Cardiac fibroblast (primary cell): ENCODE data around the gene RGL1.

Experiments
- DNase-seq, 2 donors: peaks; one replicate each; pipeline versions ENCODE4 v3.0.0 to v3.0.0-alpha.2; 2010; ENCODE audit warnings: low read depth in 2 of 2
- H3K4me3 ChIP-seq, 2 donors: replicated peaks in 1 of 2; 1 replicate in 1 of 2; 2 replicates in 1 of 2; pipeline ENCODE4 v1.5.1; 2011; ENCODE audit warnings: low read depth in 2 of 2, low read length in 2 of 2, mild to moderate bottlenecking in 2 of 2, moderate library complexity in 1 of 2
- TF ChIP-seq, protein P1 (sequence below): IDR thresholded peaks from one replicate; pipeline ENCODE4 v1.5.1; 2011; ENCODE audit warnings: low read depth, mild to moderate bottlenecking, low read length, inconsistent platforms

RGL1 gene

DNA sequence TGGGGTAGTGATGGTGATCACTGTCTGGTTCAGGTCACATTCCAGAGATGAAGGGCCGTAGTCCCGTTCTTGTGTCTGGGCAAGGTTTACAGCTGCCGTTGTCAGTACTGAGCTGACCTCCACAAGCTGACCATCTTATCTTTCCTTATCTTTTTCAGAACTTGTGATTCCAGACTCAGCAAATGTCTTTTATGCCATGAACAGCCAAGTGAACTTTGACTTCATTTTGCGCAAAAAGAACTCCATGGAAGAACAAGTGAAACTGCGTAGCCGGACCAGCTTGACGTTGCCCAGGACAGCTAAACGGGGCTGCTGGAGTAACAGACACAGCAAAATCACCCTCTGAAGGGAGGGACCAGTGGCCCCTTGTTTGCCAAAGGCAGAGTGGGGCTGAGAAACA is 121.0 kb downstream of the RGL1 start:
- no peak for DNase-seq
- no peak overlapping the region for H3K4me3 ChIP-seq
- TF ChIP-seq, protein P1, sequence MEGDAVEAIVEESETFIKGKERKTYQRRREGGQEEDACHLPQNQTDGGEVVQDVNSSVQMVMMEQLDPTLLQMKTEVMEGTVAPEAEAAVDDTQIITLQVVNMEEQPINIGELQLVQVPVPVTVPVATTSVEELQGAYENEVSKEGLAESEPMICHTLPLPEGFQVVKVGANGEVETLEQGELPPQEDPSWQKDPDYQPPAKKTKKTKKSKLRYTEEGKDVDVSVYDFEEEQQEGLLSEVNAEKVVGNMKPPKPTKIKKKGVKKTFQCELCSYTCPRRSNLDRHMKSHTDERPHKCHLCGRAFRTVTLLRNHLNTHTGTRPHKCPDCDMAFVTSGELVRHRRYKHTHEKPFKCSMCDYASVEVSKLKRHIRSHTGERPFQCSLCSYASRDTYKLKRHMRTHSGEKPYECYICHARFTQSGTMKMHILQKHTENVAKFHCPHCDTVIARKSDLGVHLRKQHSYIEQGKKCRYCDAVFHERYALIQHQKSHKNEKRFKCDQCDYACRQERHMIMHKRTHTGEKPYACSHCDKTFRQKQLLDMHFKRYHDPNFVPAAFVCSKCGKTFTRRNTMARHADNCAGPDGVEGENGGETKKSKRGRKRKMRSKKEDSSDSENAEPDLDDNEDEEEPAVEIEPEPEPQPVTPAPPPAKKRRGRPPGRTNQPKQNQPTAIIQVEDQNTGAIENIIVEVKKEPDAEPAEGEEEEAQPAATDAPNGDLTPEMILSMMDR, result no peak

GRCh38 chr1:183926983-183927382 is 122.1 kb downstream of the RGL1 start:
- TF ChIP-seq, protein P1, result no peak
- DNase-seq, result peak; percentile 69 to 79
- no peak overlapping the region for H3K4me3 ChIP-seq

- DNase-seq, result peak in 1 of 2 donors; percentile 21
- TF ChIP-seq, protein P1, result no peak
- H3K4me3 ChIP-seq, result no peak overlapping the region
Observed at GRCh38 chr1:183931646-183932271, 126.8 kb downstream of the RGL1 start.

- peak; percentile 81 to 92 for DNase-seq
- TF ChIP-seq, protein P1, result no peak
- no peak overlapping the region for H3K4me3 ChIP-seq
Observed at GRCh38 chr1:183932412-183932811, 127.5 kb downstream of the RGL1 start.

DNA sequence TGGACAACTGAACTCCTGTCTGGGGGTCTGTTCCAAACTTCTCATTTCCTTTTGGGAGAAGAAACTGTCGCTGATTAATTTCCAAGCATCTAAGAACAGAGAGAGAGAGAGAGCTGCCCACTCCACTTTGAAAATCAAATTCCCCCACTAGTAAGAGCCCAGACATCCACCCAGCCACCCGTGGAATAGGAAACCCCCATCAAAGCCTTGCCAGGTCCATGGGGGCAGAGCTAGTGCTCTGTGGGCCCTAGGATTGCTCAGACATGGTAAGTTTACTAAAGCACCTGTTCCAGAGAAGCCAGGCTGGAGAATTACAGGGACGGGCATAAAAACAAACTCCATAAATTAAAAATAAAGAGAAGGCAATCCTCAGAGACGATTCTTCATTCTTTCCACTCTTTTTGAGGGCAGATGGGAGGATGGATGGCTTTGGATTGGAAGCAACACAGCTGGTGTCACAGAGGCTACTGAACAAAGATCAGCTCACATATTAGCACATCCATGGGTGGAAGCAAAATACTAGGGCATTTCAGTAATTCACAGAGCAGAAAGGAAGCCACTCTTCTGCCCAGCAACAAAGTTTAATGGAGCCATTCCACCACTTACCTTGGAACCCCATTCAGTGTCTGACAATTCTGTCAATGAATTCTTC is 128.7 kb downstream of the RGL1 start:
- H3K4me3 ChIP-seq, result no peak overlapping the region
- TF ChIP-seq, protein P1, result no peak
- no peak for DNase-seq

- TF ChIP-seq, protein P1, result no peak
- DNase-seq, result no peak
- no peak overlapping the region for H3K4me3 ChIP-seq
Observed at GRCh38 chr1:183934314-183934713, 129.4 kb downstream of the RGL1 start.
